ENCODE results near the gene POLR3H.

POLR3H gene

GRCh38 chr22:41579997-41580355, 35.7 kb upstream of the POLR3H start:
- no peak overlapping the region for H3K4me3 ChIP-seq (ENCODE audit: low read depth, low read length)
- no peak for TF ChIP-seq CTCF (IDR thresholded peaks at IDR 0.05; ENCODE audit: low read depth, low read length, missing control alignments)
- DNase-seq (ENCODE audit: low read depth) = no peak

DNA sequence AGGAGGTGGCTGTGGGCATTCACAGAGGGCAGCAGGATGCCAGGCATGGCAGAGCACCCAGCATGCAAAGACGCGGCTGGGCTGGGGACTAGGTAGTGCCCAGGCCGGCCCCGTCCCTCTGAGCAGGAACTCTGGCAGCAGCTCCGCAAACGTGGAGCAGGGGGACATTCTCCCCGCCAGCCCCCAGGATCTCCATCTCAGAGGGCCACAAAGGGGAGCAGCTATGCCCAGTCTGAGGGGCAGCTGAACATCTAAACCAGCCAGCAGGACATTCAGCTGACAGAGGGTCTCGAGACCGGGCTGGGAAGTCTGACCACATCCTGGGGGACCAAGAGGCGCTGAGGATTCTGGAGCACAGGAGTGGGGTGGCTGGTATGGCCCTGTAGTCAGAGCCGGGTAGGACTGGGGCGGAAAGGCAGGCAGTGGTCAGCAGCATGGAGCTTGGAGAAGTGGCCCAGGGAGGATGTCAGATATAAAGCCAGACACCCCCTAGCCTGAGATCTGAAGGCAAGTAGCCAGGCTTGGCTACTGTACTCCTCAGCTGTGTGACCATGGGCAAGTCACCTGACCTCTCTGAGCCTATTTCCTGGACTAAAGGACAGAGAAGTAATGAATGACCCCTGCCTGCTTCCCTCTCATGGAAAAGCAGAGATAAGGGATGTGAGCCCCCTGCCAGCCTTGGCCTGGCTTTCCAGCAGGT, 35.2 kb upstream of the POLR3H start:
- no peak overlapping the region for H3K4me3 ChIP-seq (ENCODE audit: low read depth, low read length)
- no peak for TF ChIP-seq CTCF (IDR thresholded peaks at IDR 0.05; ENCODE audit: low read depth, low read length, missing control alignments)
- no peak for DNase-seq (ENCODE audit: low read depth)

- TF ChIP-seq CTCF (IDR thresholded peaks at IDR 0.05; ENCODE audit: low read depth, low read length, missing control alignments) = no peak
- H3K4me3 ChIP-seq (ENCODE audit: low read depth, low read length) = no peak overlapping the region
- DNase-seq (ENCODE audit: low read depth) = no peak
Measured at GRCh38 chr22:41578818-41579217, 34.5 kb upstream of the POLR3H start.

DNA sequence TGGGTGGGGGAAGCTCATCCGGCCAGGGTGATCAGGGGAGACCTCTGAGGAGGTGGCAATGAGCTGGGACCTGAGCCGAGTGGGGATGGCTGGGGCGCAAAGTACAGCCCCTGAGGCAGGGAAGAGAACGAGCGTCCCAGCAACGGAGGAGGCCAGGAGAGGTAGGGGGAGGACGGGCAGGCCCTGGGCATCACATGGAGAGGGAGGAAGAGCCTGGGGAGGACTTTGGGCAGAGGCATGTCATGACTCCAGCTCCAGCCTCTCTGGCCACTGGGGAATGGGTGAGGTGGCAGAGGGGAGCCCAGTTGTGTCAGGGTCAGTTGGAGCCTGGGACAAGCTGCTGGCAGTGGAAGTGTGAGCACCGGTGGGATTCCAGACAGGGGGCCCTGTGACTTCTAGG, 33.8 kb upstream of the POLR3H start:
- no peak for DNase-seq (ENCODE audit: low read depth)
- no peak overlapping the region for H3K4me3 ChIP-seq (ENCODE audit: low read depth, low read length)
- TF ChIP-seq CTCF (IDR thresholded peaks at IDR 0.05; ENCODE audit: low read depth, low read length, missing control alignments) = no peak

GRCh38 chr22:41576877-41577276, 32.6 kb upstream of the POLR3H start:
- TF ChIP-seq CTCF (IDR thresholded peaks at IDR 0.05; ENCODE audit: low read depth, low read length, missing control alignments) = peak; percentile 56
- no peak overlapping the region for H3K4me3 ChIP-seq (ENCODE audit: low read depth, low read length)
- DNase-seq (ENCODE audit: low read depth) = no peak

DNA sequence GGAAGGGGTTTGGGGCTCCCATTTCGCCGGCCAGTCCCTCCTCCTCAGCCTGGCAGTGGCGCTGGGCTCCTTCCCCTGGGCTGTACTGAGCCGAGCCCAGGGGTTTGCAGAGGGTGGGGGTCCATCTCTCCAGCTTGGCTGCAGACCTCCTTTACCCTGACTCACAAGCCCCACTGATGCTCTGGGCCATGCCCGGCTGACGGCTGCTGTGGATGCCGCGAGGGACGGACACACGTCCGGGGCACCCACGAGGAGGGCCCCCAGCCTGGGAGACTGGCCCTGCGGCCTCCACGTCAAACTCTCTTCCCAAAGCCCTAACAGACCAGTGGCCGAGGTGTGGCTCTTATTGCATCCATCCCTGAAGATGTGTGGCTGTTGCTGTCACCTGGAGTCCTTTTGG, 31.3 kb upstream of the POLR3H start:
- TF ChIP-seq CTCF (IDR thresholded peaks at IDR 0.05; ENCODE audit: low read depth, low read length, missing control alignments) = no peak
- H3K4me3 ChIP-seq (ENCODE audit: low read depth, low read length) = no peak overlapping the region
- no peak for DNase-seq (ENCODE audit: low read depth)

GRCh38 chr22:41574847-41575381, 30.6 kb upstream of the POLR3H start:
- no peak overlapping the region for H3K4me3 ChIP-seq (ENCODE audit: low read depth, low read length)
- TF ChIP-seq CTCF (IDR thresholded peaks at IDR 0.05; ENCODE audit: low read depth, low read length, missing control alignments) = no peak
- no peak for DNase-seq (ENCODE audit: low read depth)

Data from GM12864 (cell line).